ENCODE results near the gene PSD4. TPM values are rescaled to one million over a fixed set of nuclear protein-coding genes. Genes with fewer than 3 reads are reported as not detected.

Gene PSD4
- total and polyA plus RNA-seq, 4 donors: 0.79 to 17.8 (median 6.5) TPM

- WGBS, 2 donors: 43 to 47% methylated on average over 13 of the region's 13 CpGs
- DNase-seq: no peak
- Histone ChIP-seq H3K4me3 (ENCODE audit: low read length in 2 of 2) (no peak overlapping the region), H3K4me1 (ENCODE audit: control insufficient read depth in 1 of 2, insufficient read depth in 2 of 2, low read length in 2 of 2) (no peaks in the 10 kb centered on the region), H3K9me3 (ENCODE audit: control insufficient read depth, low read length) (no peaks in the 10 kb centered on the region), H3K36me3 (ENCODE audit: control insufficient read depth in 1 of 2, insufficient read depth in 2 of 2, low read length in 1 of 2) (no peaks in the 10 kb centered on the region), H3K27me3 (ENCODE audit: control insufficient read depth in 1 of 2, insufficient read depth in 2 of 2, low read length in 1 of 2) (peaks cover 0 to 3% of the 10 kb centered on the region in 2 donors), H3K27ac (ENCODE audit: low read depth in 1 of 2, low read length in 2 of 2) (no peak overlapping the region)
- intact Hi-C loops (cut with DNase I): loop anchor here (5.0 to 10.0 kb wide), 3 partner anchors 59 to 249 kb away; no protein-coding TSS in a partner anchor
- ATAC-seq (ENCODE audit: low FRiP score): peak; percentile 76
Measured at GRCh38 chr2:113138428-113139322, 35.1 kb upstream of the PSD4 start.

GRCh38 chr2:113141451-113141850, 32.3 kb upstream of the PSD4 start:
- Histone ChIP-seq H3K36me3 (ENCODE audit: control insufficient read depth in 1 of 2, insufficient read depth in 2 of 2, low read length in 1 of 2) (no peaks in the 10 kb centered on the region), H3K27me3 (ENCODE audit: control insufficient read depth in 1 of 2, insufficient read depth in 2 of 2, low read length in 1 of 2) (peaks cover 0 to 3% of the 10 kb centered on the region in 2 donors), H3K4me3 (ENCODE audit: low read length in 2 of 2) (no peak overlapping the region), H3K27ac (ENCODE audit: low read depth in 1 of 2, low read length in 2 of 2) (no peak overlapping the region), H3K9me3 (ENCODE audit: control insufficient read depth, low read length) (no peaks in the 10 kb centered on the region), H3K4me1 (ENCODE audit: control insufficient read depth in 1 of 2, insufficient read depth in 2 of 2, low read length in 2 of 2) (no peaks in the 10 kb centered on the region)
- intact Hi-C loops (cut with DNase I): no loop called here
- 88 to 91% methylated on average over 6 of the region's 6 CpGs for WGBS, 2 donors
- no peak for DNase-seq
- ATAC-seq (ENCODE audit: low FRiP score): no peak

GRCh38 chr2:113142290-113142689, 31.5 kb upstream of the PSD4 start:
- Histone ChIP-seq H3K27me3 (ENCODE audit: control insufficient read depth in 1 of 2, insufficient read depth in 2 of 2, low read length in 1 of 2) (peaks cover 0 to 3% of the 10 kb centered on the region in 2 donors), H3K27ac (ENCODE audit: low read depth in 1 of 2, low read length in 2 of 2) (no peak overlapping the region), H3K4me1 (ENCODE audit: control insufficient read depth in 1 of 2, insufficient read depth in 2 of 2, low read length in 2 of 2) (no peaks in the 10 kb centered on the region), H3K9me3 (ENCODE audit: control insufficient read depth, low read length) (no peaks in the 10 kb centered on the region), H3K4me3 (ENCODE audit: low read length in 2 of 2) (no peak overlapping the region), H3K36me3 (ENCODE audit: control insufficient read depth in 1 of 2, insufficient read depth in 2 of 2, low read length in 1 of 2) (no peaks in the 10 kb centered on the region)
- intact Hi-C loops (cut with DNase I): no loop called here
- DNase-seq (no peak), ATAC-seq (ENCODE audit: low FRiP score) (no peak)
- 83 to 88% methylated on average over 2 of the region's 2 CpGs for WGBS, 2 donors

GRCh38 chr2:113144259-113144658, 29.5 kb upstream of the PSD4 start:
- WGBS, 2 donors: 68 to 83% methylated on average over 4 of the region's 4 CpGs
- DNase-seq: no peak
- no peaks in the 10 kb centered on the region for H3K4me1 ChIP-seq (ENCODE audit: control insufficient read depth in 1 of 2, insufficient read depth in 2 of 2, low read length in 2 of 2)
- no peak overlapping the region for H3K27ac ChIP-seq (ENCODE audit: low read depth in 1 of 2, low read length in 2 of 2)
- no peaks in the 10 kb centered on the region for H3K9me3 ChIP-seq (ENCODE audit: control insufficient read depth, low read length)
- no peak for ATAC-seq (ENCODE audit: low FRiP score)
- H3K4me3 ChIP-seq (ENCODE audit: low read length in 2 of 2): no peak overlapping the region
- no peaks in the 10 kb centered on the region for H3K36me3 ChIP-seq (ENCODE audit: control insufficient read depth in 1 of 2, insufficient read depth in 2 of 2, low read length in 1 of 2)
- intact Hi-C loops (cut with DNase I): no loop called here
- H3K27me3 ChIP-seq (ENCODE audit: control insufficient read depth in 1 of 2, insufficient read depth in 2 of 2, low read length in 1 of 2): peaks cover 0 to 3% of the 10 kb centered on the region in 2 donors

GRCh38 chr2:113148606-113149552, 24.9 kb upstream of the PSD4 start:
- no peaks in the 10 kb centered on the region for H3K36me3 ChIP-seq (ENCODE audit: control insufficient read depth in 1 of 2, insufficient read depth in 2 of 2, low read length in 1 of 2)
- ATAC-seq (ENCODE audit: low FRiP score) (no peak), DNase-seq (no peak)
- H3K4me3 ChIP-seq (ENCODE audit: low read length in 2 of 2): no peak overlapping the region
- H3K4me1 ChIP-seq (ENCODE audit: control insufficient read depth in 1 of 2, insufficient read depth in 2 of 2, low read length in 2 of 2): no peaks in the 10 kb centered on the region
- intact Hi-C loops (cut with DNase I): no loop called here
- WGBS, 2 donors: 79 to 81% methylated on average over 8 of the region's 8 CpGs
- no peak overlapping the region for H3K27ac ChIP-seq (ENCODE audit: low read depth in 1 of 2, low read length in 2 of 2)
- H3K27me3 ChIP-seq (ENCODE audit: control insufficient read depth in 1 of 2, insufficient read depth in 2 of 2, low read length in 1 of 2): no peaks in the 10 kb centered on the region
- H3K9me3 ChIP-seq (ENCODE audit: control insufficient read depth, low read length): peaks cover 3% of the 10 kb centered on the region

GRCh38 chr2:113149553-113150257, 24.1 kb upstream of the PSD4 start:
- Histone ChIP-seq H3K27me3 (ENCODE audit: control insufficient read depth in 1 of 2, insufficient read depth in 2 of 2, low read length in 1 of 2) (no peaks in the 10 kb centered on the region), H3K36me3 (ENCODE audit: control insufficient read depth in 1 of 2, insufficient read depth in 2 of 2, low read length in 1 of 2) (no peaks in the 10 kb centered on the region), H3K4me1 (ENCODE audit: control insufficient read depth in 1 of 2, insufficient read depth in 2 of 2, low read length in 2 of 2) (no peaks in the 10 kb centered on the region), H3K27ac (ENCODE audit: low read depth in 1 of 2, low read length in 2 of 2) (no peak overlapping the region), H3K9me3 (ENCODE audit: control insufficient read depth, low read length) (peaks cover 3% of the 10 kb centered on the region), H3K4me3 (ENCODE audit: low read length in 2 of 2) (no peak overlapping the region)
- intact Hi-C loops (cut with DNase I): no loop called here
- ATAC-seq (ENCODE audit: low FRiP score) (peak; percentile 22), DNase-seq (no peak)
- 85 to 88% methylated on average over 1 of the region's 1 CpG for WGBS, 2 donors

GRCh38 chr2:113150258-113150601, 23.5 kb upstream of the PSD4 start:
- 84 to 86% methylated on average over 5 of the region's 5 CpGs for WGBS, 2 donors

GRCh38 chr2:113155331-113155730, 18.4 kb upstream of the PSD4 start:
- no peaks in the 10 kb centered on the region for H3K27me3 ChIP-seq (ENCODE audit: control insufficient read depth in 1 of 2, insufficient read depth in 2 of 2, low read length in 1 of 2)
- H3K9me3 ChIP-seq (ENCODE audit: control insufficient read depth, low read length): no peaks in the 10 kb centered on the region
- 76 to 94% methylated on average over 5 of the region's 5 CpGs for WGBS, 2 donors
- H3K4me3 ChIP-seq (ENCODE audit: low read length in 2 of 2): no peak overlapping the region
- intact Hi-C loops (cut with DNase I): no loop called here
- H3K27ac ChIP-seq (ENCODE audit: low read depth in 1 of 2, low read length in 2 of 2): no peak overlapping the region
- ATAC-seq (ENCODE audit: low FRiP score): no peak
- no peaks in the 10 kb centered on the region for H3K4me1 ChIP-seq (ENCODE audit: control insufficient read depth in 1 of 2, insufficient read depth in 2 of 2, low read length in 2 of 2)
- DNase-seq: no peak
- no peaks in the 10 kb centered on the region for H3K36me3 ChIP-seq (ENCODE audit: control insufficient read depth in 1 of 2, insufficient read depth in 2 of 2, low read length in 1 of 2)

More at GRCh38 chr2:113150258-113150601, 23.5 kb upstream of the PSD4 start:
- Histone ChIP-seq H3K27me3 (ENCODE audit: control insufficient read depth in 1 of 2, insufficient read depth in 2 of 2, low read length in 1 of 2) (no peaks in the 10 kb centered on the region), H3K36me3 (ENCODE audit: control insufficient read depth in 1 of 2, insufficient read depth in 2 of 2, low read length in 1 of 2) (no peaks in the 10 kb centered on the region), H3K4me1 (ENCODE audit: control insufficient read depth in 1 of 2, insufficient read depth in 2 of 2, low read length in 2 of 2) (no peaks in the 10 kb centered on the region), H3K27ac (ENCODE audit: low read depth in 1 of 2, low read length in 2 of 2) (no peak overlapping the region), H3K9me3 (ENCODE audit: control insufficient read depth, low read length) (peaks cover 3% of the 10 kb centered on the region), H3K4me3 (ENCODE audit: low read length in 2 of 2) (no peak overlapping the region)
- ATAC-seq (ENCODE audit: low FRiP score) (no peak), DNase-seq (no peak)
- intact Hi-C loops (cut with DNase I): no loop called here

All from aorta (tissue), 5 donors.